Lower leg skin (tissue), 3 donors: ENCODE results near the gene WNT8A.

ENCODE experiments used
- CTCF ChIP-seq, 3 donors: fragments of 450-650 bp; IDR thresholded peaks; one replicate each; pipeline ENCODE4 v1.5.1; 2016; ENCODE audit warnings: antibody characterized with exemption in 3 of 3, mild to moderate bottlenecking in 3 of 3, moderate library complexity in 2 of 3
- POLR2A ChIP-seq, 2 donors: fragments of 450-650 bp; IDR thresholded peaks; one replicate each; pipeline ENCODE4 v1.6.1; 2016 to 2017; ENCODE audit warnings: antibody characterized with exemption in 2 of 2, mild to moderate bottlenecking in 1 of 2, moderate library complexity in 1 of 2

GRCh38 chr5:138095100-138095907 is 11.5 kb downstream of the WNT8A start:
- no peak for TF ChIP-seq CTCF (IDR thresholded peaks at IDR 0.05)
- no peak for TF ChIP-seq POLR2A (IDR thresholded peaks at IDR 0.05)
